H1 (cell line): ENCODE measurements around the gene SLC12A6. TPM values are rescaled to one million over a fixed set of nuclear protein-coding genes. Genes with fewer than 3 reads are reported as not detected.

Experiments
- CTCF ChIA-PET: fragments of 300-600 bp; sonication (Branson Sonifier 250); formaldehyde crosslinking; loops from one replicate; lab custom pipeline; 2021; ENCODE audit not compliant: partially characterized antibody; lab: Charles Lee
- POLR2A ChIA-PET: fragments of 300-600 bp; sonication (Branson Sonifier 250); formaldehyde crosslinking; loops from one replicate; lab custom pipeline; 2021; ENCODE audit warnings: inconsistent platforms; ENCODE audit not compliant: partially characterized antibody; lab: Charles Lee
- DNase-seq, 2 experiments: peaks; one replicate each; pipeline versions ENCODE4 v3.0.0 to v3.0.0-alpha.2; 2010 to 2022; ENCODE audit warnings: low spot score in 2 of 2, low read depth in 1 of 2, mixed read lengths in 1 of 2
- FAIRE-seq: peaks from 2 replicates; lab custom pipeline; 2011; peaks lifted over from hg19 to GRCh38; lab: Jason Lieb, UNC
- H2AFZ ChIP-seq: 2 replicates; pipeline ENCODE4 v1.8.1; 2012; ENCODE audit warnings: low read length, inconsistent platforms
- H2AK5ac ChIP-seq: 2 replicates; pipeline ENCODE4 v1.6.1; 2013; ENCODE audit warnings: low read depth, low read length
- H2BK120ac ChIP-seq: replicated peaks from 2 replicates; pipeline ENCODE3; 2013; ENCODE audit warnings: low read depth, low read length, inconsistent platforms
- H2BK12ac ChIP-seq: 2 replicates; pipeline ENCODE4 v1.6.1; 2013; ENCODE audit warnings: low read depth, low read length
- H2BK15ac ChIP-seq: 2 replicates; pipeline ENCODE4 v1.6.1; 2013; ENCODE audit warnings: low read length
- H2BK20ac ChIP-seq: 2 replicates; pipeline ENCODE4 v1.6.1; 2013; ENCODE audit warnings: low read length
- H2BK5ac ChIP-seq: 2 replicates; pipeline ENCODE4 v1.6.1; 2013; ENCODE audit warnings: low read depth, low read length
- H3K14ac ChIP-seq: 2 replicates; pipeline ENCODE4 v1.6.1; 2013; ENCODE audit warnings: inconsistent platforms; ENCODE audit not compliant: insufficient read length
- H3K18ac ChIP-seq: 2 replicates; pipeline ENCODE4 v1.6.1; 2013; ENCODE audit warnings: low read length; ENCODE audit errors: extremely low read depth
- H3K23ac ChIP-seq: 2 replicates; pipeline ENCODE4 v1.6.1; 2013; ENCODE audit warnings: inconsistent platforms; ENCODE audit not compliant: insufficient read length
- H3K23me2 ChIP-seq: 2 replicates; pipeline ENCODE4 v1.6.1; 2013; ENCODE audit warnings: low read depth, low read length
- H3K27ac ChIP-seq: 2 replicates; pipeline ENCODE4 v1.6.1; 2011; ENCODE audit warnings: low read depth, low read length, inconsistent platforms
- H3K27me3 ChIP-seq, 4 experiments: replicated peaks in 1 of 4; 1 replicate in 1 of 4; 2 replicates in 3 of 4; pipeline versions ENCODE4 v1.6.1 to v1.8.1; 2011 to 2013; ENCODE audit warnings: low read length in 3 of 4, mild to moderate bottlenecking in 3 of 4, inconsistent platforms in 2 of 4, mixed read lengths in 2 of 4, moderate library complexity in 1 of 4; ENCODE audit not compliant: control insufficient read depth in 3 of 4, insufficient read depth in 3 of 4; ENCODE audit errors: extremely low read depth in 1 of 4
- H3K36me3 ChIP-seq, 4 experiments: 2 replicates each; pipeline versions ENCODE4 v1.6.1 to v1.8.1; 2011 to 2013; ENCODE audit warnings: mild to moderate bottlenecking in 4 of 4, low read length in 3 of 4, moderate library complexity in 2 of 4, control low read depth in 1 of 4, inconsistent platforms in 1 of 4; ENCODE audit not compliant: insufficient read depth in 4 of 4, control insufficient read depth in 2 of 4
- H3K4ac ChIP-seq: replicated peaks from 2 replicates; pipeline ENCODE3; 2013; ENCODE audit warnings: low read length, low read depth, mixed read lengths, inconsistent platforms; ENCODE audit not compliant: insufficient read length
- H3K4me1 ChIP-seq, 4 experiments: replicated peaks in 1 of 4; 1 replicate in 1 of 4; 2 replicates in 3 of 4; pipeline versions ENCODE4 v1.6.1 to v1.8.1; 2011 to 2013; ENCODE audit warnings: low read length in 3 of 4, inconsistent platforms in 2 of 4, mixed read lengths in 1 of 4; ENCODE audit not compliant: insufficient read depth in 4 of 4, control insufficient read depth in 3 of 4
- H3K4me2 ChIP-seq, 2 experiments: 2 replicates each; pipeline versions ENCODE4 v1.6.1 to v1.8.1; 2011 to 2013; ENCODE audit warnings: low read depth in 2 of 2, low read length in 2 of 2, control low read depth in 1 of 2, inconsistent platforms in 1 of 2, mild to moderate bottlenecking in 1 of 2; ENCODE audit not compliant: insufficient read depth in 1 of 2
- H3K4me3 ChIP-seq, 4 experiments: fragments of 200-600, 300-600 bp in 1 of 4; sonication (generic), shearing (Covaris generic), sonication (Bioruptor Twin) in 1 of 4; 2 replicates each; pipeline versions ENCODE4 v1.5.1 to v1.8.1; 2011 to 2016; ENCODE audit warnings: low read length in 4 of 4, low read depth in 3 of 4, control low read depth in 2 of 4, inconsistent platforms in 2 of 4, mild to moderate bottlenecking in 2 of 4, mixed read lengths in 1 of 4, moderate library complexity in 1 of 4; ENCODE audit not compliant: insufficient read depth in 2 of 4; ENCODE audit errors: extremely low read depth in 1 of 4
- H3K56ac ChIP-seq: replicated peaks from 2 replicates; pipeline ENCODE3; 2013; ENCODE audit warnings: low read depth, mild to moderate bottlenecking, mixed read lengths, low read length, inconsistent platforms; ENCODE audit not compliant: insufficient read length
- H3K79me1 ChIP-seq: 2 replicates; pipeline ENCODE4 v1.6.1; 2013; ENCODE audit warnings: low read depth, low read length, control low read depth
- H3K79me2 ChIP-seq, 2 experiments: 2 replicates each; pipeline versions ENCODE4 v1.6.1 to v1.8.1; 2012 to 2013; ENCODE audit warnings: low read length in 2 of 2, mild to moderate bottlenecking in 2 of 2, inconsistent platforms in 1 of 2; ENCODE audit not compliant: insufficient read depth in 2 of 2, control insufficient read depth in 1 of 2
- H3K9ac ChIP-seq, 4 experiments: replicated peaks in 1 of 4; 1 replicate in 1 of 4; 2 replicates in 3 of 4; pipeline versions ENCODE4 v1.6.1 to v1.8.1; 2011 to 2013; ENCODE audit warnings: low read depth in 3 of 4, low read length in 3 of 4, control low read depth in 2 of 4, mild to moderate bottlenecking in 2 of 4, moderate library complexity in 2 of 4, inconsistent platforms in 1 of 4; ENCODE audit errors: extremely low read depth in 1 of 4
- H3K9me3 ChIP-seq, 2 experiments: 2 replicates each; pipeline versions ENCODE4 v1.6.1 to v1.8.1; 2012 to 2013; ENCODE audit warnings: mild to moderate bottlenecking in 2 of 2, moderate library complexity in 2 of 2, control low read depth in 1 of 2, inconsistent platforms in 1 of 2, low read depth in 1 of 2, low read length in 1 of 2, mixed read lengths in 1 of 2; ENCODE audit not compliant: insufficient read depth in 2 of 2
- H4K20me1 ChIP-seq, 2 experiments: replicated peaks in 1 of 2; 2 replicates each; pipeline versions ENCODE3 to v1.8.1; 2011 to 2013; ENCODE audit warnings: inconsistent platforms in 2 of 2, low read length in 2 of 2, mild to moderate bottlenecking in 1 of 2; ENCODE audit not compliant: insufficient read depth in 2 of 2, control insufficient read depth in 1 of 2
- H4K5ac ChIP-seq: 2 replicates; pipeline ENCODE4 v1.6.1; 2013; ENCODE audit warnings: low read length, low read depth, mixed read lengths, inconsistent platforms; ENCODE audit not compliant: insufficient read length
- H4K8ac ChIP-seq: 2 replicates; pipeline ENCODE4 v1.8.0; 2013; ENCODE audit warnings: mild to moderate bottlenecking, moderate library complexity, low read length, inconsistent platforms; ENCODE audit not compliant: insufficient read depth; ENCODE audit errors: extremely low read depth
- H4K91ac ChIP-seq: replicated peaks from 2 replicates; pipeline ENCODE3; 2013; ENCODE audit warnings: low read length, mixed read lengths, inconsistent platforms; ENCODE audit not compliant: insufficient read length
- SP1 ChIP-seq: IDR thresholded peaks from 2 replicates; pipeline ENCODE4 v1.6.1; 2011; ENCODE audit warnings: low read depth, low read length
- SP2 ChIP-seq: IDR thresholded peaks from 2 replicates; pipeline ENCODE4 v1.6.1; 2012; ENCODE audit warnings: mild to moderate bottlenecking, low read length, inconsistent platforms
- WGBS, 2 experiments: shearing (Covaris generic) in 1 of 2; methylation state at CpG; one replicate each; pipeline versions ENCODE4 v1.1.6 to v1.1.7; 2013 to 2015; ENCODE audit warnings: low lambda C conversion rate in 2 of 2, mixed read lengths in 2 of 2, inconsistent platforms in 1 of 2, low coverage in 1 of 2, missing lambda C conversion rate in 1 of 2; ENCODE audit not compliant: insufficient replicate concordance in 2 of 2, insufficient coverage in 1 of 2, insufficient read length in 1 of 2; ENCODE audit errors: extremely low coverage in 1 of 2, missing lambda C conversion rate in 1 of 2; 5-methylcytosine and 5-hydroxymethylcytosine counted together
- polyA plus RNA-seq, 7 experiments: library from polyadenylated mRNA; depleted of rRNA in 3 of 7; stranded (reverse) in 5 of 7; unstranded in 2 of 7; fragments of >200 nt in 5 of 7; fragments of 200-250 nt in 2 of 7; gene quantifications; 1 replicate in 5 of 7; 2 replicates in 1 of 7; 4 replicates in 1 of 7; pipeline versions ENCODE4 v1.2.1 to v1.2.3, GENCODE V29; 2011 to 2013; ENCODE audit warnings: missing spikeins in 2 of 7, mixed read lengths in 2 of 7
- total RNA-seq: library from RNA; stranded (reverse); fragmentation: NEBNext Ultra II Directional; extraction: Animal tissue kit (Norgen Biotek cat#: 25700); gene quantifications from 2 replicates; pipeline ENCODE4 v1.2.1, GENCODE V29; 2021

Gene SLC12A6
- total and polyA plus RNA-seq, 2 of the 8 experiments (the other 6 are each of a cell fraction or from before 2014, with no cell fraction given): 9.2 to 11.1 TPM

DNA sequence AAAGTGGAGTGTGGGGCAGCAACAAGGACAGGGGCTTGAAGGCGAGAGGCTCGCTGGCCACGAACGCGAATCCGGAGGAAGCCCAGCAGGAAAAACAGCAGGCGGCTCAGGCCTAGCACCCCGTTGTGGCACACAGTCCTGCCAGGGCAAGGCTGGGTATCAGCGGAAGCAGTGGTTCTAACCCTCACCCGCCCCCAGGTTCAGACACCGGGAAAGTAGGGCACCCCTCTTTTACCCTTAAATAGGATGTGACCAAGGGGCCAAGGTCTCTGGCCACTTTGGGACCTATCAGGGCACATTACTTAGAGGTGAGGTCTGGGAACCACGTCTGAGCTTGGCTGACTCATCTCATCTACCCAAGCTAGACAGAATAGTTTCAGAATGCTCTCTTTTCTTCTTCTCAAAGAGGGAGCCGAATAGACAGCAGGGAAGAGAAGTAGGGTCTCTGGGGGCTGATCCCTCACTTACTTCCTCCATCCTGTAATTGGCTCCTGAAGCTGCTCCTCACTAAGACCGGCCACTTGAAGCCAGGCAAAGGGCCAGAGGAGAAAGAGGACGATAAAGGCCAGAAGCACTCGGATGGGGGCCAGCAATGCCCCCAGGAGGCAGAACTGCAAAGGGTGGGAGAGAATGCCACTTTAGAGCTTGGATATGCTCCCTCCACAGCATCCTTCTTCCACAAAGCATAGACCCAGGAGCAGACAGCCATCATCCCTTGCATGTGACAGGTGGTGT, 27.7 kb upstream of the SLC12A6 start:
- H3K18ac ChIP-seq: no peak overlapping the region
- H3K14ac ChIP-seq: no peak overlapping the region
- H2BK5ac ChIP-seq: no peak overlapping the region
- no peak overlapping the region for H4K91ac ChIP-seq
- H3K4me1 ChIP-seq: peaks cover 5 to 12% (median 7%) of the 10 kb centered on the region in 4 experiments
- H2AK5ac ChIP-seq: peak overlapping the region; percentile 15; the same call in 1 of the 2 replicates
- no peak overlapping the region for H3K23ac ChIP-seq
- H3K23me2 ChIP-seq: peaks cover 4% of the 10 kb centered on the region; the same call in 1 of the 2 replicates
- FAIRE-seq: no peak
- H2AFZ ChIP-seq: no peak overlapping the region
- H3K9ac ChIP-seq: no peak overlapping the region
- H3K27me3 ChIP-seq: no peaks in the 10 kb centered on the region
- H3K36me3 ChIP-seq: peaks cover 0 to 20% (median 11%) of the 10 kb centered on the region in 4 experiments; a peak in 7 of 8 replicates
- no peak overlapping the region for H4K5ac ChIP-seq
- no peak for DNase-seq
- ChIA-PET POLR2A (interaction anchor here (1.1 to 4.2 kb wide), 5 partner anchors 8 to 199 kb away, joined by 4 to 35 read pairs (median 18); partner anchors contain the start of genes NOP10, NUTM1 and SLC12A6), CTCF (interaction anchor here (0.6 to 2.6 kb wide), 3 partner anchors 10 to 268 kb away, joined by 3 to 16 read pairs (median 3); partner anchors contain the start of genes NOP10 and NUTM1)
- 88% methylated on average over 16 of the region's 16 CpGs; no CpG with 5 or more reads in 1 of the 2 experiments for WGBS, 2 experiments
- H3K56ac ChIP-seq: no peak overlapping the region
- H4K8ac ChIP-seq: peak overlapping the region; percentile 4; the same call in 1 of the 2 replicates
- H2BK12ac ChIP-seq: 0 out of 2 replicates have a peak overlapping the region, but pooled peaks have one; percentile 17
- H3K79me2 ChIP-seq: peaks cover 4 to 21% of the 10 kb centered on the region in 2 experiments; a peak in 3 of 4 replicates
- peaks cover 14% of the 10 kb centered on the region for H3K79me1 ChIP-seq
- no peak overlapping the region for H2BK120ac ChIP-seq
- H4K20me1 ChIP-seq: peaks cover 8% of the 10 kb centered on the region in 2 experiments
- no peaks in the 10 kb centered on the region for H3K9me3 ChIP-seq
- no peak overlapping the region for H2BK15ac ChIP-seq
- peak overlapping the region in 3 of 4 experiments; percentile 71 to 96 (median 80); a peak in 6 of 8 replicates for H3K4me3 ChIP-seq
- H3K27ac ChIP-seq: no peak overlapping the region
- peak overlapping the region; percentile 26 to 93 for H3K4me2 ChIP-seq
- no peak overlapping the region for H3K4ac ChIP-seq
- no peak overlapping the region for H2BK20ac ChIP-seq
- TF ChIP-seq SP2: peak; percentile 10; the same call in 1 of the 2 replicates
- 0 out of 2 replicates have a peak, but pooled peaks have one; percentile 34 for TF ChIP-seq SP1
